ENCODE measurements around the gene NAALADL2. TPM values are rescaled to one million over a fixed set of nuclear protein-coding genes. Genes with fewer than 3 reads are reported as not detected.

The NAALADL2 gene
- total and polyA plus RNA-seq, 2 donors (not counting 3 experiments of a cell fraction or from before 2014, with no cell fraction given), result 1.1 to 4.0 TPM

DNA sequence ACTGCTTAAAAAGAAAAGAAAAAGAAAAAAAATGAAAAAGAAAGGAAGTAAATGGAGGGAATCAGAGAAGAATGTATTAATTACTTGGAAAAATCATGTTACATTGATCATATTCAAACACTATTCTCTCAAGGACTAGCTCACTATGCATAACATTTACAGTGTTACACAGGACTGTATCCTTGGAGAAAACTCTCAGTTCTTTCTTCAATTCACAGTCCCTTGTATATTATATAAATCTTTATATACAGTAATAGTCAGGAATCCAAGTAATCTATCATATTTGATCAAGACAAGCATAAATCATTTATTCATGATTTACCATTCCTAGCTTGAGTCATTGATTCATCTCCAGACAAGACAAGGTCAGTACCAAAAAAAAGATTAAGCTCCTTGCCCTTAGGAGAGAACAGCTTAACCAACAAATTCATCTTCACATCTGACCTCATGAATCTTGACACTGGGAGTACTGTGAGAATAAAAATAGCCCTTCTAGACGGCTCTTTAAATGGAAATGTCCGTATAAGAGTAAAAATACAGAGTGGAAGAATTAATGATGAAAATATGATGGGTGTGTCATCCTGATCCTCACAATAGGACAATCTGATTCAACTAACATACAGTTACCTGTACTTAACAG lies 980.4 kb downstream of the NAALADL2 start:
- CTCF ChIA-PET, result no interaction called here
- Histone ChIP-seq H3K27ac (ENCODE audit: insufficient read depth, low read depth, low read length) (no peak overlapping the region), H3K9ac (replicated peaks; ENCODE audit: extremely low read depth, insufficient read depth, low read length) (no peak overlapping the region), H3K36me3 (ENCODE audit: control insufficient read depth in 2 of 2, extremely low read depth in 1 of 2, insufficient read depth in 2 of 2, low read length in 2 of 2) (no peaks in the 10 kb centered on the region), H3K9me3 (replicated peaks; ENCODE audit: control insufficient read depth, insufficient read depth, low read length) (no peaks in the 10 kb centered on the region), H2AFZ (ENCODE audit: low read depth, low read length) (no peak overlapping the region), H4K20me1 (replicated peaks; ENCODE audit: control insufficient read depth, extremely low read depth, insufficient read depth, low read length) (no peaks in the 10 kb centered on the region), H3K4me3 (replicated peaks in 1 of 3; ENCODE audit: insufficient read depth in 1 of 3, low read depth in 1 of 3, low read length in 3 of 3) (no peak overlapping the region), H3K27me3 (ENCODE audit: control insufficient read depth in 2 of 2, insufficient read depth in 2 of 2, low read length in 2 of 2) (no peaks in the 10 kb centered on the region), H3K79me2 (ENCODE audit: control insufficient read depth, insufficient read depth, low read length) (no peaks in the 10 kb centered on the region), H3K4me1 (ENCODE audit: control insufficient read depth, extremely low read depth, insufficient read depth, low read length) (no peaks in the 10 kb centered on the region), H3K9me1 (replicated peaks; ENCODE audit: control insufficient read depth, extremely low read depth, insufficient read depth, low read length) (no peaks in the 10 kb centered on the region), H3K4me2 (ENCODE audit: insufficient read depth, low read length) (no peak overlapping the region)
- POLR2A ChIA-PET, result interaction anchor here (0.5 kb wide), 1 partner anchor 20 kb away, joined by 3 read pairs; no protein-coding TSS in a partner anchor
- dilution Hi-C loops (cut with MboI; ENCODE audit: extremely low pct_ligation_motif_present, low sequenced_read_pairs) (no loop called here), intact Hi-C loops (cut with micrococcal nuclease) (no loop called here)
- no peak for DNase-seq (ENCODE audit: low read depth, low spot score)
- FAIRE-seq, result no peak
- TF ChIP-seq, protein P1, sequence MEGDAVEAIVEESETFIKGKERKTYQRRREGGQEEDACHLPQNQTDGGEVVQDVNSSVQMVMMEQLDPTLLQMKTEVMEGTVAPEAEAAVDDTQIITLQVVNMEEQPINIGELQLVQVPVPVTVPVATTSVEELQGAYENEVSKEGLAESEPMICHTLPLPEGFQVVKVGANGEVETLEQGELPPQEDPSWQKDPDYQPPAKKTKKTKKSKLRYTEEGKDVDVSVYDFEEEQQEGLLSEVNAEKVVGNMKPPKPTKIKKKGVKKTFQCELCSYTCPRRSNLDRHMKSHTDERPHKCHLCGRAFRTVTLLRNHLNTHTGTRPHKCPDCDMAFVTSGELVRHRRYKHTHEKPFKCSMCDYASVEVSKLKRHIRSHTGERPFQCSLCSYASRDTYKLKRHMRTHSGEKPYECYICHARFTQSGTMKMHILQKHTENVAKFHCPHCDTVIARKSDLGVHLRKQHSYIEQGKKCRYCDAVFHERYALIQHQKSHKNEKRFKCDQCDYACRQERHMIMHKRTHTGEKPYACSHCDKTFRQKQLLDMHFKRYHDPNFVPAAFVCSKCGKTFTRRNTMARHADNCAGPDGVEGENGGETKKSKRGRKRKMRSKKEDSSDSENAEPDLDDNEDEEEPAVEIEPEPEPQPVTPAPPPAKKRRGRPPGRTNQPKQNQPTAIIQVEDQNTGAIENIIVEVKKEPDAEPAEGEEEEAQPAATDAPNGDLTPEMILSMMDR (IDR thresholded peaks at IDR 0.05; ENCODE audit: extremely low read depth in 1 of 2, insufficient read depth in 1 of 2, low read depth in 1 of 2, low read length in 2 of 2), result no peak
- no peak for TF ChIP-seq FOS (IDR thresholded peaks at IDR 0.05; ENCODE audit: borderline replicate concordance, insufficient read depth, low read length)
- TF ChIP-seq JUN (IDR thresholded peaks at IDR 0.05; ENCODE audit: borderline replicate concordance, insufficient read depth, insufficient read length, low read depth), result no peak
- no peak for TF ChIP-seq POLR2A (IDR thresholded peaks at IDR 0.05; ENCODE audit: low read depth, low read length)
- TF ChIP-seq GATA2 (IDR thresholded peaks at IDR 0.05; ENCODE audit: insufficient read depth, insufficient read length, low read depth, low read length), result no peak
- no peak for TF ChIP-seq MYC (IDR thresholded peaks at IDR 0.05; ENCODE audit: low read depth, low read length)
- no peak for TF ChIP-seq POLR2AphosphoS5 (IDR thresholded peaks at IDR 0.05; ENCODE audit: insufficient read depth, low read depth, low read length)
- TF ChIP-seq, protein P2, sequence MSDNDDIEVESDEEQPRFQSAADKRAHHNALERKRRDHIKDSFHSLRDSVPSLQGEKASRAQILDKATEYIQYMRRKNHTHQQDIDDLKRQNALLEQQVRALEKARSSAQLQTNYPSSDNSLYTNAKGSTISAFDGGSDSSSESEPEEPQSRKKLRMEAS (IDR thresholded peaks at IDR 0.05; ENCODE audit: insufficient read depth, insufficient read length), result no peak
- no TSS peak for BruUV-seq (replicated peaks)

Measured in endothelial cell of umbilical vein (primary cell).